IMR-90 (cell line): ENCODE measurements around the gene PLP1. TPM values are rescaled to one million over a fixed set of nuclear protein-coding genes. Genes with fewer than 3 reads are reported as not detected.

ENCODE experiments used
- ATAC-seq: fragments of 200-7000 bp; cut with Tn5 transposase; 2 replicates; pipeline ENCODE4 v1.9.1; 2020; ENCODE audit warnings: low read depth, mild to moderate bottlenecking, moderate library complexity
- BruUV-seq: library from RNA; stranded (reverse); fragments of 400-500 nt; replicated peaks from 2 replicates; lab custom pipeline; 2021; lab: Mats Ljungman, UMichigan
- CTCF ChIA-PET: fragments of 300-600 bp; formaldehyde crosslinking; extraction: SDS; loops from one replicate; lab custom pipeline; 2021; ENCODE audit warnings: antibody characterized with exemption; lab: Yijun Ruan, JAX
- POLR2A ChIA-PET: fragments of 300-600 bp; sonication (Branson Sonifier 250); formaldehyde crosslinking; loops from one replicate; lab custom pipeline; 2022; ENCODE audit warnings: antibody characterized with exemption; ENCODE audit not compliant: unreplicated experiment; lab: Charles Lee
- DNase-seq: peaks from one replicate; pipeline ENCODE4 v3.0.0; 2013
- H2AFZ ChIP-seq: replicated peaks from 2 replicates; pipeline ENCODE3; 2013; ENCODE audit warnings: low read length, mild to moderate bottlenecking; ENCODE audit not compliant: poor library complexity
- H2AK5ac ChIP-seq: 2 replicates; pipeline ENCODE4 v1.6.1; 2013; ENCODE audit warnings: low read depth, low read length, inconsistent platforms
- H2AK9ac ChIP-seq: replicated peaks from 2 replicates; pipeline ENCODE3; 2013; ENCODE audit warnings: mild to moderate bottlenecking, low read depth, low read length, moderate library complexity; ENCODE audit not compliant: poor library complexity
- H2BK120ac ChIP-seq: 2 replicates; pipeline ENCODE4 v1.6.1; 2013; ENCODE audit warnings: low read depth, low read length, inconsistent platforms
- H2BK15ac ChIP-seq: 3 replicates; pipeline ENCODE4 v1.6.1; 2013; ENCODE audit warnings: low read depth, low read length, inconsistent platforms
- H2BK20ac ChIP-seq: 2 replicates; pipeline ENCODE4 v1.6.1; 2013; ENCODE audit warnings: low read depth, mild to moderate bottlenecking, inconsistent platforms, low read length, moderate library complexity
- H2BK5ac ChIP-seq: 2 replicates; pipeline ENCODE4 v1.6.1; 2013; ENCODE audit warnings: mild to moderate bottlenecking, low read depth, low read length, inconsistent platforms; ENCODE audit not compliant: poor library complexity, severe bottlenecking
- H3K14ac ChIP-seq: replicated peaks from 2 replicates; pipeline ENCODE4 v1.6.1; 2013; ENCODE audit warnings: low read depth, low read length, inconsistent platforms
- H3K18ac ChIP-seq: 2 replicates; pipeline ENCODE4 v1.6.1; 2013; ENCODE audit warnings: low read depth, low read length, control low read depth
- H3K23ac ChIP-seq: 2 replicates; pipeline ENCODE4 v1.6.1; 2013; ENCODE audit warnings: low read depth, low read length, inconsistent platforms
- H3K27ac ChIP-seq: 2 replicates; pipeline ENCODE4 v1.5.1; 2013; ENCODE audit warnings: mild to moderate bottlenecking, control low read depth, low read length; ENCODE audit not compliant: insufficient read depth
- H3K27me3 ChIP-seq: 2 replicates; pipeline ENCODE4 v1.6.1; 2013; ENCODE audit warnings: low read length; ENCODE audit not compliant: control insufficient read depth, insufficient read depth
- H3K36me3 ChIP-seq: 2 replicates; pipeline ENCODE4 v1.6.1; 2013; ENCODE audit warnings: low read length, mixed read lengths; ENCODE audit not compliant: control insufficient read depth, insufficient read depth
- H3K4ac ChIP-seq: 2 replicates; pipeline ENCODE4 v1.6.1; 2013; ENCODE audit warnings: low read depth, low read length, inconsistent platforms
- H3K4me1 ChIP-seq: 2 replicates; pipeline ENCODE4 v1.6.1; 2013; ENCODE audit warnings: low read length, mixed read lengths; ENCODE audit not compliant: control insufficient read depth, insufficient read depth
- H3K4me2 ChIP-seq: 2 replicates; pipeline ENCODE4 v1.6.1; 2013; ENCODE audit warnings: low read depth, mild to moderate bottlenecking, control low read depth, low read length, moderate library complexity
- H3K4me3 ChIP-seq: 2 replicates; pipeline ENCODE4 v1.5.1; 2013; ENCODE audit warnings: low read depth, mild to moderate bottlenecking, control low read depth, low read length, moderate library complexity; ENCODE audit not compliant: insufficient read depth
- H3K56ac ChIP-seq: 2 replicates; pipeline ENCODE4 v1.6.1; 2013; ENCODE audit warnings: low read length, inconsistent platforms; ENCODE audit not compliant: insufficient read depth; ENCODE audit errors: extremely low read depth
- H3K79me1 ChIP-seq, 2 experiments: 2 replicates each; pipeline ENCODE4 v1.6.1; 2013; ENCODE audit warnings: low read length in 2 of 2, inconsistent platforms in 1 of 2, low read depth in 1 of 2
- H3K9ac ChIP-seq: 2 replicates; pipeline ENCODE4 v1.6.1; 2013; ENCODE audit warnings: low read depth, low read length, control low read depth
- H3K9me1 ChIP-seq: 2 replicates; pipeline ENCODE4 v1.6.1; 2013; ENCODE audit warnings: low read length, inconsistent platforms; ENCODE audit not compliant: insufficient read depth
- H3K9me3 ChIP-seq: 2 replicates; pipeline ENCODE4 v1.6.1; 2013; ENCODE audit warnings: low read length; ENCODE audit not compliant: control insufficient read depth, insufficient read depth
- H4K20me1 ChIP-seq: 2 replicates; pipeline ENCODE4 v1.6.1; 2013; ENCODE audit warnings: low read length, inconsistent platforms; ENCODE audit not compliant: insufficient read depth
- H4K5ac ChIP-seq: 2 replicates; pipeline ENCODE4 v1.6.1; 2013; ENCODE audit warnings: mild to moderate bottlenecking, low read depth, low read length, control low read depth
- H4K8ac ChIP-seq, 2 experiments: 2 replicates each; pipeline ENCODE4 v1.6.1; 2013; ENCODE audit warnings: low read depth in 2 of 2, low read length in 2 of 2, control low read depth in 1 of 2, inconsistent platforms in 1 of 2
- H4K91ac ChIP-seq: 2 replicates; pipeline ENCODE4 v1.6.1; 2013; ENCODE audit warnings: low read depth, low read length, inconsistent platforms; ENCODE audit not compliant: insufficient read depth
- BHLHE40 ChIP-seq: fragments of 150-350 bp; IDR thresholded peaks from 2 replicates; pipeline ENCODE4 v1.6.1; 2016; ENCODE audit warnings: mild to moderate bottlenecking, low read depth, low read length
- ELK1 ChIP-seq: fragments of 150-350 bp; IDR thresholded peaks from 2 replicates; pipeline ENCODE4 v1.6.1; 2016; ENCODE audit warnings: low read depth, mild to moderate bottlenecking, low read length, moderate library complexity, borderline replicate concordance
- FOS ChIP-seq: fragments of 150-350 bp; IDR thresholded peaks from 2 replicates; pipeline ENCODE4 v1.6.1; 2016; ENCODE audit warnings: low read depth, low read length
- MAFK ChIP-seq: IDR thresholded peaks from 2 replicates; pipeline ENCODE4 v1.6.1; 2012; ENCODE audit warnings: low read depth, low read length, improper control_type of control experiment
- MAZ ChIP-seq: IDR thresholded peaks from 2 replicates; pipeline ENCODE4 v1.6.1; 2012; ENCODE audit warnings: low read depth, mild to moderate bottlenecking, low read length, improper control_type of control experiment, moderate library complexity, borderline replicate concordance
- NFE2L2 ChIP-seq: fragments of 150-350 bp; IDR thresholded peaks from 2 replicates; pipeline ENCODE4 v1.6.1; 2016; ENCODE audit warnings: low read depth, mild to moderate bottlenecking, low read length
- RCOR1 ChIP-seq: IDR thresholded peaks from 2 replicates; pipeline ENCODE4 v1.6.1; 2012; ENCODE audit warnings: mild to moderate bottlenecking, low read length, improper control_type of control experiment; ENCODE audit not compliant: insufficient replicate concordance
- RFX5 ChIP-seq: IDR thresholded peaks from 2 replicates; pipeline ENCODE4 v1.8.0; 2012; ENCODE audit warnings: low read depth, mild to moderate bottlenecking, low read length, moderate library complexity
- SMC3 ChIP-seq: fragments of 150-350 bp; IDR thresholded peaks from 2 replicates; pipeline ENCODE4 v1.6.1; 2016; ENCODE audit warnings: low read depth, mild to moderate bottlenecking, antibody characterized with exemption, low read length, moderate library complexity
- USF2 ChIP-seq: fragments of 150-350 bp; IDR thresholded peaks from 2 replicates; pipeline ENCODE4 v1.6.1; 2017; ENCODE audit warnings: mild to moderate bottlenecking, antibody characterized with exemption, low read length, low read depth
- WGBS, 2 experiments: methylation state at CpG; one replicate each; pipeline versions ENCODE4 v1.1.5 to v1.1.7; 2013; ENCODE audit warnings: missing lambda C conversion rate in 2 of 2; ENCODE audit not compliant: insufficient read length in 1 of 2; ENCODE audit errors: extremely low coverage in 2 of 2; 5-methylcytosine and 5-hydroxymethylcytosine counted together
- dilution Hi-C: fragments of 300-500 bp; cut with HindIII; formaldehyde crosslinking; loops from one replicate; pipeline ENCODE4 v1.14.3; 2018; ENCODE audit warnings: low sequenced_read_pairs; ENCODE audit not compliant: unreplicated experiment
- in situ Hi-C: fragments of 300-500 bp; cut with MboI; formaldehyde crosslinking; loops from 3 replicates; pipeline ENCODE4 v1.14.3; 2019; ENCODE audit warnings: low sequenced_read_pairs, inconsistent platforms, mixed read lengths
- intact Hi-C: fragments of 100-400 bp; cut with micrococcal nuclease; formaldehyde crosslinking; loops from 2 replicates; pipeline ENCODE4 v1.10.0; 2022
- polyA plus RNA-seq, 3 experiments: library from polyadenylated mRNA; depleted of rRNA; stranded (reverse); fragments of >200 nt; gene quantifications; 2 replicates each; pipeline ENCODE4 v1.2.3, GENCODE V29; 2012; ENCODE audit warnings: low replicate concordance in 1 of 3
- total RNA-seq: library from RNA; depleted of rRNA; stranded (reverse); fragments of >200 nt; gene quantifications from 2 replicates; pipeline ENCODE4 v1.2.3, GENCODE V29; 2012

Gene PLP1
- total and polyA plus RNA-seq, 2 of the 4 experiments (the other 2 are of a cell fraction), result 0.18 to 0.62 TPM

GRCh38 chrX:103742339-103742738 lies 34.3 kb upstream of the PLP1 start:
- Histone ChIP-seq H2AFZ (no peak overlapping the region), H3K27me3 (peaks cover 12% of the 10 kb centered on the region), H2BK5ac (no peak overlapping the region), H2BK20ac (no peak overlapping the region), H4K20me1 (no peaks in the 10 kb centered on the region), H3K4me2 (no peak overlapping the region), H3K79me1 (no peaks in the 10 kb centered on the region), H3K56ac (no peak overlapping the region), H2AK5ac (no peak overlapping the region), H4K91ac (no peak overlapping the region), H2BK15ac (no peak overlapping the region), H3K9me1 (no peaks in the 10 kb centered on the region), H4K8ac (no peak overlapping the region), H3K4ac (no peak overlapping the region), H3K27ac (no peak overlapping the region), H3K4me1 (no peaks in the 10 kb centered on the region), H4K5ac (no peak overlapping the region), H3K36me3 (no peaks in the 10 kb centered on the region), H2AK9ac (no peak overlapping the region), H3K23ac (no peak overlapping the region), H3K18ac (no peak overlapping the region), H3K14ac (no peak overlapping the region), H3K9ac (no peak overlapping the region), H3K9me3 (no peaks in the 10 kb centered on the region), H3K4me3 (no peak overlapping the region), H2BK120ac (no peak overlapping the region)
- in situ Hi-C loops, result no loop called here
- CTCF ChIA-PET, result no interaction called here
- TF ChIP-seq USF2 (no peak), RFX5 (no peak), ELK1 (no peak), BHLHE40 (no peak), RCOR1 (no peak), MAZ (no peak), SMC3 (no peak), MAFK (no peak), NFE2L2 (no peak), FOS (no peak)
- POLR2A ChIA-PET, result no interaction called here
- dilution Hi-C loops, result no loop called here
- no TSS peak for BruUV-seq
- WGBS, 2 experiments, result 40% methylated on average over 1 of the region's 6 CpGs; no CpG with 5 or more reads in 1 of the 2 experiments
- intact Hi-C loops, result no loop called here
- no peak for ATAC-seq
- DNase-seq, result no peak
